ENCODE data around the gene TXNRD2.

- TF ChIP-seq YY1 (IDR thresholded peaks at IDR 0.05; ENCODE audit: insufficient read depth, insufficient read length) = no peak
- TF ChIP-seq ZNF274 (IDR thresholded peaks at IDR 0.05; ENCODE audit: low read depth, low read length) = no peak
Observed at GRCh38 chr22:19853879-19854777, 87.5 kb downstream of the TXNRD2 start.

Data from NT2/D1 (cell line).